Activated B cell treated with CpG ODN at 0.5 μM for 24 hours (primary cell): Measurements from ENCODE around the gene CHAF1A. TPM values are rescaled to one million over a fixed set of nuclear protein-coding genes. Genes with fewer than 3 reads are reported as not detected.

Experiments used
- ATAC-seq: fragments of 200-7000 bp; cut with Tn5 transposase; one replicate; pipeline ENCODE4 v1.10.0; 2021; ENCODE audit warnings: low read depth, mild to moderate bottlenecking, moderate library complexity
- CTCF ChIA-PET: fragments of 350-600 bp; sonication (Branson Sonifier 250); formaldehyde crosslinking; loops from one replicate; lab custom pipeline; 2021; ENCODE audit warnings: antibody characterized with exemption; lab: Charles Lee
- POLR2A ChIA-PET: fragments of 350-600 bp; sonication (Branson Sonifier 250); formaldehyde crosslinking; loops from one replicate; lab custom pipeline; 2021; ENCODE audit warnings: antibody characterized with exemption; lab: Charles Lee
- DNase-seq: peaks from one replicate; pipeline ENCODE4 v3.0.0; 2022
- H3K27ac Mint-ChIP-seq: one replicate; pipeline ENCODE4 v1.8.0; 2020; ENCODE audit warnings: mixed read lengths
- H3K27me3 Mint-ChIP-seq: one replicate; pipeline ENCODE4 v1.8.0; 2021; ENCODE audit warnings: mixed read lengths
- H3K36me3 Mint-ChIP-seq: one replicate; pipeline ENCODE4 v1.8.0; 2021; ENCODE audit warnings: low read depth, mixed read lengths
- H3K4me1 Mint-ChIP-seq: one replicate; pipeline ENCODE4 v1.8.0; 2021; ENCODE audit warnings: mixed read lengths
- H3K4me3 Mint-ChIP-seq: one replicate; pipeline ENCODE4 v1.8.0; 2020; ENCODE audit warnings: mild to moderate bottlenecking, mixed read lengths
- H3K9me3 Mint-ChIP-seq: one replicate; pipeline ENCODE4 v1.8.0; 2020; ENCODE audit warnings: mixed read lengths
- intact Hi-C: fragments of 100-400 bp; cut with micrococcal nuclease; formaldehyde crosslinking; loops from one replicate; pipeline ENCODE4 v1.15.1; 2024
- total RNA-seq: library from RNA; stranded (reverse); gene quantifications from 2 replicates; pipeline ENCODE4 v1.2.3, GENCODE V29; 2022
- TF ChIP-seq, protein P1 (sequence below): fragments of 200-600 bp; IDR thresholded peaks from one replicate; pipeline ENCODE4 v1.8.0; 2022; ENCODE audit warnings: antibody characterized with exemption, mild to moderate bottlenecking

CHAF1A gene
- total RNA-seq, 1 donor from 2014 or later: 19.2 TPM

DNA sequence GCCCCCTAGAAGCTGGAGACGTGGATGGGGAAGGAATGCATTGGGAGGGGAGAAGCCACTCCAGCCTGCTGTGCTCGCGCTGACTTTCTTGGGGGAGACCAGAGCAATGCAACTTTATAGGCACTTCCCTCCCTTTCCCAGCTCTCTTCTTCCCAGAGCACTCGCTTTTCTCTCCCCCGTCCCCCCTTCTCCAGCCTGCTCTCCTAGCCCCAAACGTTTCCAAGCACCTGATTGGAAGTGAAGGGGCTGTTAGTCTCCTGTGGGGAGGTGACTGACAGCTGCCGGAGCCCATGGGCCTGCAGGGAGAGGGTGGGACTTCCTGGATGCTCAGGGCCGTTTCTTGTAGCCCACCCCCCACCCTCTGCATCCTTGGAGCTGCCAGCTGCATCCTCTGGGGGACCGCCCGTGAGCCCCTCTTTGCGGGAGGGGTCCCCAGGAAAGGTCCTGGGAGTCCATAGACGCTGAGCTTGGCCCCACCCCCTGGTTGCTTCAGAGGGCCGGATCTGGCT lies 72.1 kb downstream of the CHAF1A start:
- no peak for DNase-seq
- peaks cover 19% of the 10 kb centered on the region for H3K36me3 Mint-ChIP-seq
- ChIA-PET POLR2A (no interaction called here), CTCF (interaction anchor here (0.7 kb wide), 1 partner anchor 51 kb away, joined by 3 read pairs; no protein-coding TSS in a partner anchor)
- peaks cover 22% of the 10 kb centered on the region for H3K4me1 Mint-ChIP-seq
- peak overlapping the region; percentile 50 for H3K27ac Mint-ChIP-seq
- H3K9me3 Mint-ChIP-seq: no peaks in the 10 kb centered on the region
- H3K4me3 Mint-ChIP-seq: peak overlapping the region; percentile 77
- TF ChIP-seq, protein P1, sequence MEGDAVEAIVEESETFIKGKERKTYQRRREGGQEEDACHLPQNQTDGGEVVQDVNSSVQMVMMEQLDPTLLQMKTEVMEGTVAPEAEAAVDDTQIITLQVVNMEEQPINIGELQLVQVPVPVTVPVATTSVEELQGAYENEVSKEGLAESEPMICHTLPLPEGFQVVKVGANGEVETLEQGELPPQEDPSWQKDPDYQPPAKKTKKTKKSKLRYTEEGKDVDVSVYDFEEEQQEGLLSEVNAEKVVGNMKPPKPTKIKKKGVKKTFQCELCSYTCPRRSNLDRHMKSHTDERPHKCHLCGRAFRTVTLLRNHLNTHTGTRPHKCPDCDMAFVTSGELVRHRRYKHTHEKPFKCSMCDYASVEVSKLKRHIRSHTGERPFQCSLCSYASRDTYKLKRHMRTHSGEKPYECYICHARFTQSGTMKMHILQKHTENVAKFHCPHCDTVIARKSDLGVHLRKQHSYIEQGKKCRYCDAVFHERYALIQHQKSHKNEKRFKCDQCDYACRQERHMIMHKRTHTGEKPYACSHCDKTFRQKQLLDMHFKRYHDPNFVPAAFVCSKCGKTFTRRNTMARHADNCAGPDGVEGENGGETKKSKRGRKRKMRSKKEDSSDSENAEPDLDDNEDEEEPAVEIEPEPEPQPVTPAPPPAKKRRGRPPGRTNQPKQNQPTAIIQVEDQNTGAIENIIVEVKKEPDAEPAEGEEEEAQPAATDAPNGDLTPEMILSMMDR: no peak
- intact Hi-C loops: loop anchor here (5.0 kb wide), 5 partner anchors 107 to 1318 kb away; partner anchors contain the start of genes APBA3, DPP9, DUS3L and MRPL54
- no peaks in the 10 kb centered on the region for H3K27me3 Mint-ChIP-seq
- no peak for ATAC-seq

DNA sequence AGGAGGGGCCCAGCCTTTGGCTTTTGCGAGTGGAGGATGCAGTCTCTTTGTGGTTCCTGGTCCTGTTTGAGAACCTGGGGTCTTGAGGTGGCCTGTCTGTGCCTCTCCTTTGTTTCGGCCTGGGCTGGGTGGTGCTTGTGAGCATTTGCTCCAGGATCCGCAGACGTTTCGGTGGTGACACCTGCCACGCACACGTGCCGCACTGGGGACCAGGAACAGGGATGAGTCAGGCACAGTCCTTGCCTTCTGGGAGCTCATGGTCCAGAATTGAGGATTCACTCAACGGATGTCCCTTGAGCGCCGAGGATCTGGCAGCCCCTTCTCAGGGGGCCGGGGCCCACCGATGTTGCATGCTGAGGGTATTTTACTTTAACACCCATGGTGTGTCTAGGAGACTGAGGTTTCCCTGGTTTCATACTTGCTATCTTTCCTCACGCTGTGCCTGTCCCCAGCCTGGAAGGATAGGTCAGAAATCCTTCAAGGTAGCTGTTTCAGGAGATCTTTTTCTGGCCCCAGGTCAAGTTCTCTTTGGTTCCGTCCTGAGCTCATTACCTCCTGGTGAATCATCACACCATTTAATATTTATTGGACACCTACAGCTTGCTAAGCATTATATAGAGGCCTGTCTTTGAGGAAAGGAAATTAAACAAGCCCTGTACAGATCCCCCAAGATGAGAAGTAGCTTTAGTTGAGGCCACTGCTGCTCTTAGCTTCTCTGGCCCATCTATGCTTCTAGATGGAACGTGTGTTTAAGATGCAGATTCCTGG lies 74.8 kb downstream of the CHAF1A start:
- Mint-ChIP-seq H3K27ac (no peak overlapping the region), H3K4me1 (peaks cover 18% of the 10 kb centered on the region), H3K36me3 (peaks cover 27% of the 10 kb centered on the region), H3K27me3 (no peaks in the 10 kb centered on the region), H3K4me3 (no peak overlapping the region), H3K9me3 (no peaks in the 10 kb centered on the region)
- intact Hi-C loops: no loop called here
- no peak for DNase-seq
- ChIA-PET POLR2A (interaction anchor here (0.5 kb wide), 1 partner anchor 855 kb away, joined by 7 read pairs; no protein-coding TSS in a partner anchor), CTCF (no interaction called here)
- TF ChIP-seq, protein P1: no peak
- ATAC-seq: no peak

DNA sequence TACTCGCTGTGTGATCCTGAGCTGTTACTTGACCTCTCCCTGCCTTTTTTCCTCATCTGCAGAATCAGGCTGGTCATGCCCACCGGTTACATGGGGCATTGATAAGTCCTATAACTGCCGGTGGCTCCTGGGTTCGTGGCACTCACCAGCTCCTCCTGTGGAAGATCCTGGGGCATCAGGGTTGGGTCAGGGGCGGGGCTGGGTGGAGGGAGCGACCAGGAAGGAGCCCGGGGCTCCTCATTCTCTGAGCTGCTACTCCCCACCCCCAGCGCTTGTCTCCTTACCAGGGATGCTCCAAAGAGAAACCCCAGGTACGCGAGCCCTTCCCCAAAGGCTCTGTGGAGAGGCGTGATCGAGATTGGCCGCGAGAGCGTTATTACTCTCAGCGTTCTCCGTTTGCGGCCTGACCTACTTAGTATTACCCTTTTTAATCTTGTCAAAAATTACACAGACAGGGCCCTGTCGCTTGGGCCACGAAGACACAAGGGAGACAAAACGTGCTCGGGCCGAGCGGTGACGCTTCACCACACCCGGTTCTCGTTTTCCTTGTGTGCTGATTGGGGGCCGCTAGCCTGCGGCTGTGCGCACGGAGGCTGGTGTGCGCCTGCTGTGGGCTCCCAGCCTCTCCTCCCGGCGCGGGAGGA lies 80.4 kb downstream of the CHAF1A start:
- Mint-ChIP-seq H3K27ac (no peak overlapping the region), H3K9me3 (no peaks in the 10 kb centered on the region), H3K4me1 (no peaks in the 10 kb centered on the region), H3K4me3 (no peak overlapping the region), H3K27me3 (no peaks in the 10 kb centered on the region), H3K36me3 (peaks cover 35% of the 10 kb centered on the region)
- TF ChIP-seq, protein P1: no peak
- no peak for DNase-seq
- ChIA-PET POLR2A (no interaction called here), CTCF (no interaction called here)
- no peak for ATAC-seq
- intact Hi-C loops: no loop called here

DNA sequence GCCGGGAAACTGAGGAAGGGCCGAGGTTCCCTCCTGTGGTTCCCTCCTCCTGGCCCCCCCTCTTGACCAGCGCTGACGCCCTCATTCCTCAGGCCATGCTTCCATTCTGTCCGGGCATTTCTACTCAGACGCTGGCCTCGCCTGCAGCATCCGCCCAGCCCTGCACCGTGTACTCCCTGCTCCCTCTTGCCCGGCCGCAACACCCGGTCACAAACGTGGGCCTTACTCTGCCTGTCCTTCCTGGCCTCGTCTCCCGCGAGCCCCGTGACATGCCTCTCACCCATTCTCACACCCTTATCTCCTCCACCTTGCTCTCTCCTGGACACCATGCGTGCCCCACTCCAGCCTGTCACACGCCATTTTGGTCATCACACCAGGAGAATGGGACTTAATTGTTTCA lies 80.9 kb downstream of the CHAF1A start:
- Mint-ChIP-seq H3K27ac (no peak overlapping the region), H3K9me3 (no peaks in the 10 kb centered on the region), H3K27me3 (no peaks in the 10 kb centered on the region), H3K4me3 (no peak overlapping the region), H3K4me1 (no peaks in the 10 kb centered on the region), H3K36me3 (peaks cover 38% of the 10 kb centered on the region)
- DNase-seq: no peak
- ATAC-seq: no peak
- POLR2A ChIA-PET: no interaction called here
- CTCF ChIA-PET: no interaction called here
- intact Hi-C loops: no loop called here
- TF ChIP-seq, protein P1: no peak

DNA sequence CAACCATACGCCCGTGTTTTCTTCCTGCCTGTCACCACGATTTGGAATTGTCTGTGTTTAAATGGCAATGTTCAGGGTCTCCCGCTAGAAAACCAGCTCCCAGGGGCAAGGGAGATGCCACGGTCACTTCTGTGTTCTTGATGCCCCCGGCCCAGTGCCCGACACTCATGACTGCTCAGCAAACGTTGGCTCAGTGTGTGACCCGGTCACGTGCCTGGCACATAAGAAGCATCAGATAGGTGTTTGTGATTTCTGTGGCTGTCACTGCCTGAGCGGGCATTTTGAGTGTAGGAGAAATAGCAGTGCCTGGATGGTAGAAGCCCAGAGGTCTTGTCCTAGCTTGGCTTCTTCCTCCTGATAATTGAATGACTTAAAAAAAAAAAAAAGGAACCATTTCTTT lies 85.1 kb downstream of the CHAF1A start:
- no peaks in the 10 kb centered on the region for H3K27me3 Mint-ChIP-seq
- H3K27ac Mint-ChIP-seq: no peak overlapping the region
- CTCF ChIA-PET: no interaction called here
- H3K36me3 Mint-ChIP-seq: peaks cover 55% of the 10 kb centered on the region
- H3K9me3 Mint-ChIP-seq: no peaks in the 10 kb centered on the region
- intact Hi-C loops: no loop called here
- POLR2A ChIA-PET: no interaction called here
- no peaks in the 10 kb centered on the region for H3K4me1 Mint-ChIP-seq
- TF ChIP-seq, protein P1: no peak
- no peak overlapping the region for H3K4me3 Mint-ChIP-seq
- DNase-seq: no peak
- ATAC-seq: no peak
